Activated T-cell treated with anti-CD3 and anti-CD28 coated beads, Interleukin-2, amount 50 U/mL, for 1 hour (primary cell): ENCODE data around the gene CCSER2.
"Not testable (repeated sequence)": the region's sequence is repeated elsewhere in the genome, so short reads cannot be mapped to it uniquely, and the experiment has no call there.

Source experiments
- DNase-seq: peaks from one replicate; pipeline ENCODE4 v3.0.0-alpha.2; 2020

CCSER2 gene

DNA sequence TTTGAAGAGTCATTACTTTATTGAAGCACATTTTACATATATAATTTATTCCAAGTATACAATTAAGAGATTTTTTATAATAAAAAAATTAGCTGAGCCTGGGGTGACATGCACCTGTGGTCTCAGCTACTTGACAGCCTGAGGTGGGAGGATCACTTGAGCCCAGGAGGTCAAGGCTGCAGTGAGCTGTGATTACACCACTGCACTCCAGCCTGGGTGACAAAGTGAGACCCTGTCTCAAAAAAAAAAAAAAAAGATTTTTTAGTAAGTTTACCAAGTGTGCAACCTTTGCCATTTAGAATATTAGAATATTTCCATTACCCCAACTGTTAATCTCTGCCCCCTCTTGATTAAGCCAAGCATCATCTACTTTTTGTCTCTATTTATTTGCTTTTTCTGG is 196.0 kb downstream of the CCSER2 start:
- DNase-seq, result no peak

DNA sequence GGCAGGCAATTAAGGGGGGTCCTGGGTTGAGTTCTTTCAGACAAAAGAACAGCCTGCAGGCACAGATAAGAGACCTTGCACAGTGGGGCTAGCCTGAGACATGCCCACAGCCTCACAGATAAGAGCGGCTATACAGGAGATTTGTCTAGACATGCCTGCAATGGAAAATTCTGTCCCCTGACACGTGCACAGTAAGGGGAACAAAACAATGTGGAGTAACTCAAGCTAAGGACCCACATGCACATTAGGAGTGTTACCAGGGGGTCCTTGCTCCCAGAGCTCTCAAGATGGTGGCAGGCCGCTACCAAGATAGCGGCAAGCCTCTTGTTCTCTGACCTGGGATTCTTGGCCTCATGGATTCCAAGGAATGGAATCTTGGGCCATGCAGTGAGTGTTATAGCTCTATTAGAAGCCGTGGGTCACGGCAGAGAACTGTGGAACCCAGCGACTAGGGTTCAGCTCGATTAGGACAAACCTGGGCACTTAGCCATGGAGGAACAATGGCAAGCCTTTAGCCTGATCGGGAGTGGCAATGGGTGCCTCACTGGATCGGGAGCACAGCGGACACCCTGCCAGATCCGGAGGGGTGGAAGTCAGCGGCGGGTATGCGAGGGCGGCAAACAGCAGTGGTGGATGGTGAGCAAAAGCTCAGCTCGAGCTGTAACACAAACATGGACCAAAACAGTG is 196.9 kb downstream of the CCSER2 start:
- DNase-seq, result no peak

DNA sequence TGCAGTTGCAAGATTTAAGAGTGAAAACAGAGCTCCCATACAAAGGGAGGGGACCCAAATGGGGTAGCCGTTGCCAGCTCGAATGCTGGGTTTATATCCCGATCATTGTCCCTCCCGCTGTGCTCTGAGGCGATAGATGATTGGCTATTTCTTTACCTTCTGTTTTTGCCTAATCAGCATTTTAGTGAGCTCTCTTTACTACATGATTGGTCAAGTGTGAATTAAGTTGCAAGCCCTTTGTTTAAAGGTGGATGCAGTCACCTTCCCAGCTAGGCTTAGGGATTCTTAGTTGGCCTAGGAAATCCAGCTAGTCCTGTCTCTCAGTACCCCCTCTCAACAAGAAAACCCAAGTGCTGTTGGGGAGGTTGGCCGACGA is 197.4 kb downstream of the CCSER2 start:
- DNase-seq, result not testable (repeated sequence)

DNA sequence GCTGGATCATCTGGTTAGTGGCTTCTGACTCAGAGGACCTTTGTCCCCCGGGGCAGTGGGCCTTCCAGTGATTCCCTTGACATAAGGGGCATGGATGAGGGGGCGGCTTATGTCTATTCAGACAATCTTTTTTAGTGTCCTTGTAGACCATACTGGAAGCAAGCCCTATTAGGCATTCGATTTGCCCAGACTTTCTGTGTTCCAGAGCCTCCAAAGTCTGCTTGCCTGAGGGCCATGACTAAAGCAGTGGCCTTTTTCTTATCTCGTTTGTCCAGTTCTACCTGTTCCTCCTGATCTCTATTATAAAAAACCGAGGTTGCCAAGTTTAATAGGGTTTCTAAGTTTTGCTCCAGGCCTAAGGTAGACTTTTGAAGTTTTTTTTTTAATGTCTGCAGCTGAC is 199.0 kb downstream of the CCSER2 start:
- DNase-seq, result not testable (repeated sequence)

DNA sequence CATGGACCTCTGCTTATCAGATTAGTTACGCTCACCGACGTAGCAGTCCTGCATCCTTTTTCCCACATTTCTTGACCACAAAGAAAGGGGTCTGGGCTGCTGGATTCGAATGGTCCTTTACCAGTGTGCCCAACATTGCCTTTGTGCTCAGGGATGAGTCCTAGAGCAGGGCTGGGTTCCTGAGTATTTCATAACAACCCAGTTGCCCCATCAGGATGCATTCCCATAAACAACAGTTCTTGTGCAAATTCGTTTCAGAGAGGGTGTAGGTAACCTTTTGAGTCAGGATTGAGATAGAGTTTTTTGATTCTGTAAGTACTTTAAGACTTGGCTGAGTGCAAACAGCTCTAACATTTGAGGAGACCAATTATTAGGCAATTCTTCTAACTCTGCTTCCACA is 200.1 kb downstream of the CCSER2 start:
- DNase-seq, result not testable (repeated sequence)

DNA sequence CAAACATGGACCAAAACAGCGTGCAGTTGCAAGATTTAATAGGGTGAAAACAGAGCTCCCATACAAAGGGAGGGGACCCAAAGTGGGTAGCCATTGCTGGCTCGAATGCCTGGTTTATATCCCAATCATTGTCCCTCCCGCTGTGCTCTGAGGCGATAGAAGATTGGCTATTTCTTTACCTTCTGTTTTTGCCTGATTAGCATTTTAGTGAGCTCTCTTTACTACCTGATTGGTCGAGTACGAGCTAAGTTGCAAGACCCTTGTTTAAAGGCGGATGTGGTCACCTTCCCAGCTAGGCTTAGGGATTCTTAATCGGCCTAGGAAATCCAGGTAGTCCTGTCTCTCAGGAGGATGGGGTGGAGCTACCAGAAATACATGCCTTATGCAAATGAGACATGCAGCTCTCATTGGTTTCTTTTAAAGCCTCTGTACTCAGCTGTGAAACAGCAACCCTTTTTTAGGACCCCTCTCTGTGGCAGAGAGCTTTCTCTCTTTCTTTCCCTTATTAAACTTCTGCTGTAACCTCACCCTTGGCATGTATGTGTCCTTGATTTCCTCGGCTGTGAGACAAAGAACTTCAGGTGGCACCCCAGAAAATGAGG is 202.4 kb downstream of the CCSER2 start:
- DNase-seq, result no peak

DNA sequence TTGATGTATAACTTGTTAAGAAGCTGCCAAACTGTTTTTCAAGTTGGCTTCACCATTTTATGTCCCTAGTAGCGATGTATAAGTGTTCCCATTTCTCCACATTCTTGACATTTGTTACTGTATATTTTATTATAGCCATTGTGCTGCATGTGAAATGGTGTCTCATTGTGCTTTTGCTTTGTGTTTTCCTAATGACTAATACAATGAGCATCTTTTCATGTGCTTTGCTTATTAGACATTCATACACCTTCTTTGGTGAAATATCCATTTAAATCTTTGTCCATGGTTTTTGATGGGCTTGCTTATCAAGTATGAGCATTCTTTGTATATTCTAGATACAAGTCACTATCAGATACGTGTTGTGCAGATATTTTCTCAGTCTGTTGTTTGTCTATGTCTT is 203.0 kb downstream of the CCSER2 start:
- DNase-seq, result no peak

DNA sequence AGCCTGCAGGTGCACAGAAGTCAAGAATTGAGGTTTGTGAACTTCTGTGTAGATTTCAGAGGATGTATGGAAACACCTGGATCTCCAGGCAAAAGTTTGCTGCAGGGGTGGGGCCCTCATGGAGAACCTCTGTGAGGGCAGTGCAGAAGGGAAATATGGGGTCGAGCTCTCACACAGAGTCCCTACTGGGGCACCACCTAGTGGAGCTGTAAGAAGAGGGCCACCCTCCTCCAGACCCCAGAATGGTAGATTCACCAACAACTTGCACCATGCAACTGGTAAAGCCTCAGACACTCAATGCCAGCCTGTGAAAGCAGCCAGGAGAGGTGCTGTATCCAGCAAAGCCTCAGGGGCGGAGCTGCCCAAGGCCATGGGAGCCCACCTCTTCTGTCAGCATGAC is 205.8 kb downstream of the CCSER2 start:
- no peak for DNase-seq

DNA sequence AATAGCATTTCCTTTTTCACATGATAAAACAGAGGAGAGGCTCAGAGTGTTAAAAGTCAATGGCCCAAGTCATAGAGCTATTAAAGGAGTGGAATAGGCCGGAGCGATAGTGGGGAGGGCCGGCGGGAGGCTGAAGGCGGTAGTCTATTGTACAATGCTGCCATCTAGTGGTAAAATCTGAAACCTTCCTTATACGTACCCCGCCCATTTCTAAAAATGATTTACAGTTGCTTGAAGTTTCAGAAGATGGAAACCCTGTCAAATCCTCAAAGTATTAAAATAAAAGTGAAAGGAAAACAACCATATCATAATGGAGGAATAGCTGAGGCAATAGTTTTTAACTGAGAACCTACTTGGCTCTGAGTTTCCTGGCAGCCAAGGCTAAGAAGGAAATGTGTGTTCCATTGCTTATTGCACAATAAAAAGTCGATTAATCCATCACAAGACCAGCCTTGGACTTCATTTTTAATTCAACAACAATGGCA is 209.1 kb downstream of the CCSER2 start:
- no peak for DNase-seq

DNA sequence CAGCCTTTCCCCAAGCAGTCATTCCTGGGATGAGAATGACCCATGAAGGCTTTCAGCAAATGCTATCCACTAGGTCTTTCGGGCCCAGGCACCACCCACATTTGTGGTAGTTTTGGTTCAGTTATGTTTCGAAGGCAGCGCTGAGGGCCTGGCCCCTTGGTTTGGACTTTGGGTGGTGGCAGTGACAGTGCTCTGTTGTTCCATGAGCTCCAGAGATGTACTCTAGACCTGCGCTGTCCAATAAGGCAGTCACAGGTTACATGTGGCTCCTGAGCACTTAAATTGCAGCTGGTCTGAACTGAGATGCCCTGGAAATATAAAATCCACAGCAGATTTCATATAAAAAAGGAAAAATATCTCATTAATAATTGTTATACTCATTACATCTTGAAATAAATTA is 209.6 kb downstream of the CCSER2 start:
- DNase-seq, result no peak

DNA sequence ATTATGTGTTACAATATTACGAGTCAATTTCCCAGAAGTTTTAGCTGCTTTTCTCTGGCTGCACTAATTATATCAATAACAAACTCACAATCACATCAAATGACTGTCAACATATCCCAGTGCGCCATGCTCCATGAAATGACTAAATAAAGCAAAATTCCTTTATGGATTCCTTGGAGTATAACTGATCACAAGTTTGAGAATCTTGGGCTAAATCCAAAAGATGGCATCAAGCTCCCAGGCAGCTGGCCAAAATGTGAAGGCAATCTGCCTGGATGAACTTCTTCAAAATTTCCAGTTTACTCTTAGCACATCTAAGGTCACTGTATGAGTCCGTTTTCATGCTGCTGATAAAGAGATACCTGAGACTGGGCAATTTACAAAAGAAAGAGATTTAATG is 210.8 kb downstream of the CCSER2 start:
- DNase-seq, result no peak

DNA sequence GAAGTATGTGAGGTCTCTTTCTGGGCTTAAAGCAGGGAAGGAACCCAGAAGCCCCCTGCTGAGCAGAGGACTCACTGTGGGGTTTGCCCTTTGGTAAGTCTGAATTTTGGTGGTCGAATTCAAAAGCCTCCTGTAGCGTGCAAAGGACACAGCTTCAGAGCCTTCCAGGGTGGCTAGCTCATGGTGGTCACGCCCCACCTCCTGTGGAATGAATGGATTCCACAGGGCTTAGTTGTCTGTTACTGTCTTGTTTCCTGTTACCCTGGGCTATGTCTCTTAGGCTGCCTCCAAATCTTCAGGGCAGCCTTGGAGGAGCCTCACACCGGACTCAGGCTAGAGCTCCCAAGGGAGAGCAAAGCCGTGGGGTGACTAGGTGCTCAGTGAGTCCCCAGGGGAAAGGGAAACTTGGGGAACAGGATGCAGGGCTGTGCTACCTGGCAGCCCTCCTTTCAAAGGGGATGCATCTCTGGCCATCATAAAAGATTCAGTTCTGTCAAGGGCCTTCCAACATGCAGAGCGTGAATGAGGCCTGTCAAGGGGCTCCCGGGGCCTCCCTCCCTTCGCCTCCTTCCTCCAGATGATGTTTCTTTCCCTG is 211.7 kb downstream of the CCSER2 start:
- no peak for DNase-seq

DNA sequence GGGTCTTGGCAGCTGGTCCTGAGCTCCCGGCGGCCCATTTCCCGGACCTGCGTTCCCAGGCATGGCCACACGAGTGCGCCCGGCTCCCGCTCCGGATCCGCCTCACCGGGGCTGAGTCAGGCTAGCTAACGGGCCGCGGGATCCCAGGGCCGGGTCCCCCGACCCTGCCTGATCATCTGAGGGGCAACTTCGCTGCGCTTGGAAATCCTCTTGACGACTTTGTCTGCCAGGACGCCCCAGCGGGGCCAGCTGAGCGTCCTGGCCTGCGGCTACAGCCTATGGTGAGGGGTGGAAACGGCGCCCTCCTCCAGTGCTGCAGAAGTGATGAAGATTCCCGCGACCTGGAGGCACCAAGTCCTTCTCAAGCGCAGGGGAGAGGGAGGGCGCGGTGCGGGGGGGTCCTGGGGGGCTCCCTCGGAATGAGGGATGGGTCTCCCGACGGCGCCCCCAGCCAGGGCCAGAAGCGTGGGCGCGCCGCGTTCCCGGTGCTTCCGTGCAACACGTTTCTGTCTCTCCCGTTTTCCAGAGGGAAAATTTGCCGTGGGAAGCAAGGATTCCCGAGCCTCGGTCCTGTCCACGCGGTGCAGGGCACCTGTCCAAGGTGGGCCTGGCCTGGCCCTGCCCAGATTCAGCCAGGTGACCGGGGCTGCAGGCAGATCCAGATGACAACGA is 212.4 kb downstream of the CCSER2 start:
- peak; percentile 77 for DNase-seq

DNA sequence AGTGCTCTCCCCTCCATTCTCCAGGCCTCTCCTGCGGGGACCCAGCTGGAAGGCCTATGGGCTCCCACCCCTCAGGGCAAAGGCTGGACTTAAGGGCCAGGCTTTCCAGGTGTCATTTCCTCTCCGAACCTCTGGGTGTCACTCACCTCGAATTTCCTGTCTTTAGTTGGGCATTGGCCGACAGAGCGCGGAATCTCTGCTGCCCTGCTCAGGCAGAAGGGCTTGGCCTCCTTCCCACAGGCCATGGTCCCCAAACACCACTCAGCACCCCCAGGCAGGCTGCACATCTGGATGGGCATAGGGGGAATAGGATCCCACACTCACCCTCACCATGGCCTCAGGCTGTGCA is 212.9 kb downstream of the CCSER2 start:
- no peak for DNase-seq

DNA sequence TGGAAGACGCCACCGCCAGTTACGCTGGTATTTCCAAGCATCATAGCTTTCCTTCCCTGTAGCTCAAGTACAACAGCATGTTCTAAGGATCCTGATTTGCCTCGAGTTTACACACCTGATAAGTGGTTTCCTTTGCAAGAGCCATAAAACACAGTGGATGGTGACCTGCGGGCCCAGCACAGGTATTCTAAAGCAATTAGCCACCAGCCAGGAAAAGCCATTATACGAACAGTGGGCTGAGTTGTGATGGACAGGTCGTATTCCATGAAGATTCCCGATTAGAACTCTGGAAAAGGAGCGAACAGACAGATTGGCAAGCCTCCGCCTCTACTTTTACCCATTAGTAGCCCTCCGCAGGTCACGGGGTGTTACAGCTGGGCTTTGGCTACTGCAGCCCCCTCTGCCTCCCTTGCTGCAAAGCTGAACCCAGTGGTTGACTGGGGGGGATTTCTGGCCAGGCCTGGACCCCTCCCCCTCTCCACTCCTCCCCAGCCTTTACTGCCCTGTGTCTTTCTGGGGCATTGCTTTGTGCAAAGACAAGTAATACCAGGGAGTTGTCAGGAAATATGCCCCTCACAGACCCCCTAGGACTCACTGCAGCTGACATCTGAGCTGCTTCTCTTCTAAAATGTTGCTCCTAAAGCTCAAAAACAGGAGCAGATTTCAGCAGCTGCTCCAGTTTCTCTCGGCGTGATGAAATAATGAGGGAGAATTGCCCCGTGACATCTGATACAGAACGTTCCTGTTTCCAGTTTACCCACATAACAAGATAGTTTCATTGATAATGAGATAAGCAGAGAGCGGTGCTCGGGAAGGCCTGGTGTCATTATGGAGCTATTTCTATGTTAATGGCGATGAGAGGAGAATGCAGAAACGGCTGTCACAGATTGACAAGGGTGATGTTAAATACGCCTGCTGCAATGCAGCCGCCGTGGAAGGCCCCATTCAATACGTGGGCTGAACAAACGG is 214.4 kb downstream of the CCSER2 start:
- no peak for DNase-seq

DNA sequence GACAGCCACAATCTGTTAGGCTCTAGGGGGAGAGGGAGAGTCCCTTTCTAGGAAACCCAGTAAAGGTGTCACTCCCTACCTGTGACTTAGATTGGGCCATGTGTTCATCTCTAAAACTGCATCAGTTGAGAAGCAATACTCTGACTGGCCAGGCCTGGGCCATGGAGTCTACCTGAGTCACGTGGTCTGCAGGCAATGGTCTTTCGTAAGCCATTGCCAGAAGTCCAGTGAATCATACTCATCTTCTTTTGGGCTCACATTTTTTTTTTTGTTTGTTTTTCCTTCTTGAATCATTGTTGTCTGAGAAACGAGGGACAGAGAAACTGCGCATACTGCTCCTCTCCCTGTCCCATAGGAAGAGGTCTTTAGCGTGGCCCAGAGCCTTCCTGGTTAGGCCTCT is 215.6 kb downstream of the CCSER2 start:
- DNase-seq, result no peak

DNA sequence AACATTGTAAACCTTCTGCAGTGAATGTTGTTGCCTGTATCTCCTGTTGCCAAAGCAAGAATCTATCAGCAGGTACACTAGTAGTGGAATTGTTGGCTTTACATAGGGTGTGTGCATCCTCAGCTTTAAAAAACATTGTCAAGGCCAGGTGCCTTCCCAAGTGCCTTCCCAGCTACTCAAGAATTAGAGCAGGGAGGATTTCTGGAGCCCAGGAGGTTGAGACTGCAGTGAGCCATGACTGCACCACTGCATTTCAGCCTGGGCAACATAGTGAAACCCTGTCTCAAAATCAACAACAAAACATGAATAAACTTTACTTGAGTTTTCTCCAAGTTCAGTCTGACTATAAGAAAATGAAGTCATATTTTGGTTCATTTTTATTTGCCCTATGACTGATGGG is 217.3 kb downstream of the CCSER2 start:
- no peak for DNase-seq

DNA sequence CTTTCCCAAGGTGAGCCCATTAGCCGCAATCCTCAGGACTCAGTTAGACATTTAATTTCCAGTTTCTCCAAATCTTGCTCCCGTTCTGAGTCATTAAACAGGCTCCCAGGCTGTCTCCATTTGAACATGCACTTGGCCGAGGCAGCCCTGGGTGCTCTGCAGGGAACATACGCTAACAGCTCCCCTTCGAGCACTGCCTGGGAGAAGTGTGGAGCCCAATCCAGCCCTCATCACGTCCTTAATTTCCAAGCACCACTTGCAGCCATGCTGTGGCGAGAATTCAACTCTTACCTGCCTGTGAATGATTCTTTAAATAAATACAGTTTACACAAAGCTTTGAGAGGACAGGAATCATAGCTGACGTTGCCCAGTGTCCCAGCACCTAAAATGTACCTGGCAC is 218.2 kb downstream of the CCSER2 start:
- DNase-seq, result no peak

DNA sequence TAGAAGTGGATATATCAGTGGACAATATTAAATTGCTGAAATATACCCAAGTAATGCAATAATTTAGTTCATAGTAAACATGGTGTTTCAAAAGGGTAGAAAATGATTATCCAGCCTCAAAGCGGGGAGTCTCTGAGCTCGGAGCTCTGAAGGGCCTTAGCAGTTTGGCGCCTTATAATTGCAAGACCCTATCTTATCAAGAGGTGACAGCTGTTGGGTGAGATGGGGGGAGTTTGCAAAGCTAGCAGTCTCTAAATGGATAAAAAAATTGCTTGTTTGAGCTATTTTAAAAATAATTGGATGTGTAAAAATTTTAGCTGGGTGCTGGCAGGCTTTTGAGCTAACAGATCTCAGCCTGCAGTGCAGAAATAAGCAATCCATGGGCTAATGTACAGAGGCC is 219.2 kb downstream of the CCSER2 start:
- no peak for DNase-seq

DNA sequence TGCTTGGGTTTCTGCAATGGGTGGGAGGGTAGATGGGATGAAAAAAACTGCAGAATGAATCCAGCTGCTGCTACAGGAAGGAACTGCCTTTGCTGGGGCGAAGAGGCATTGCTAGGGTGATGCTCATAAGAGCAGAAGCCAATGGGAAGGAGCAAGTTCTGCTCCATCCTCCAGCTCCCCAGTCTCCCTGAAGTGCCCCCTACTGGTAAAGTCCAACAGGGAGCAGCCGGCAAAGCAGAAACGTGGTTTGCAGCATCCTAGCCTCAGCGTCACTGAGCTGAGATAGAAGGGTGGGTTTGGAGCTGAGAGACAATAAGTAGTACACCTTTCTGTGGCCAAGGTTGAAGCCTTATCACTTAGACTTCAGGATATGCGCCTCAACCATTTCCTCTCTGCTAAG is 220.5 kb downstream of the CCSER2 start:
- no peak for DNase-seq

DNA sequence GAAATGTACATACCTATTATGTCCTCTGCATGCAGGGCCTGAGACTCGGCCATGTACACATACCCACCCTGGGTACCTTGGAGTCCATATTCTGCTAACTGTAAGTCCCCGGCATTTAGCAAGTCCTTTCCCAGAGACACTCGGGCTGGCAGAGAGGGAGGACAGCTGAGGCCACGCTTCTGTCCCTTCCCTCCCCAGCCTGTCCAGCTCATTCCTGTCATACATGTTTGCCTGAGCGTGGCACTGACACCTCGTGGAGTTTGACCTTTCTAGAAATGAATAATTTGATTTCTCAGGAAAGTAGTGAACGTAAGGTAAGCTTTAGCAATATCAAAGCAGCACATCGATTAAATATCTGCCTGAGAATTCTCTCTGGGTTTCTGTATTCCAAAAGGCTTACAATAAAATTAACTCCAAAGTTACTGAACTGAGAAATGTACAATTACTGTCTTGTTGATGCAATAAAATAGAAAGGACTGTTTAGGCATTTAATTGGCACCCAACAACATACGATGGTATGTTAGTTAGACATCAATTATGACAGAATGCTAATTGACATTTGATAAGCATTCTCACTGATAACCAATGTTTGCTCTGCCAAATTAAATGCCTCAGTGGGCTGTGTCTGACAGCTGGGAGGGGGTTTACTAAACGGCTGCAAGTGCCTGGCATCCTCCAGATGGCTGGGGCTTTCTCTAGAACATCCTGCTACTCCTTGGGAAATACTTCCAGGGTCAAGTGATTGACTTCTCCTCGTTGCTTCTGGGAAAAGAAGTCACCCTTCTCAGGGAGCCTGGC is 221.2 kb downstream of the CCSER2 start:
- no peak for DNase-seq
